Superior temporal gyrus (tissue), 1 donor: ENCODE results near the gene ADAMTS15.

Experiments used
- DNase-seq: peaks from one replicate; pipeline ENCODE4 v3.0.0-alpha.2; 2016; ENCODE audit errors: extremely low spot score

ADAMTS15 gene

GRCh38 chr11:130511765-130512164, 63.3 kb downstream of the ADAMTS15 start:
- DNase-seq, result no peak

- DNase-seq, result no peak
Observed at GRCh38 chr11:130512662-130513061, 64.2 kb downstream of the ADAMTS15 start.

- DNase-seq, result no peak
Observed at GRCh38 chr11:130513132-130513531, 64.7 kb downstream of the ADAMTS15 start.

DNA sequence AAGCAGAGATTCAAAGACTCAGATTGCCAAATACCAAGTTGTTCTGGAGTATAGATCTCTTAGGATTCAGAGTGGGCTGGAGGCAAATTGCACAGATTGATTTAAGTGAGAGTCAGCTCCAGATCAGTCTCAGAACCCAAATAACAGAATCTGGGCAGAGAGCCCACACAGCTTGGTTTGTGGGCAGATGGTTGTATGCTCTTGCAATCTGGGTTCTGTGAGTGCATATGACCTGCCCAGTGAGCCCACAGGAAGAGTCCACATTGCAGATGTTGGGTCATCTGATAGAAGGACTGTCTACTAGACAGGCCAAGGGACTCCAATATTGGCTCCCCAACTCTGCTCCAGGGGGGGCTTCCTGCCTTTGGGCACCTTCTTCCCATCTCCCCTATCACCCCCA, 65.9 kb downstream of the ADAMTS15 start:
- no peak for DNase-seq

GRCh38 chr11:130514851-130515250, 66.4 kb downstream of the ADAMTS15 start:
- no peak for DNase-seq

- no peak for DNase-seq
Observed at GRCh38 chr11:130515829-130516553, 67.5 kb downstream of the ADAMTS15 start.

DNA sequence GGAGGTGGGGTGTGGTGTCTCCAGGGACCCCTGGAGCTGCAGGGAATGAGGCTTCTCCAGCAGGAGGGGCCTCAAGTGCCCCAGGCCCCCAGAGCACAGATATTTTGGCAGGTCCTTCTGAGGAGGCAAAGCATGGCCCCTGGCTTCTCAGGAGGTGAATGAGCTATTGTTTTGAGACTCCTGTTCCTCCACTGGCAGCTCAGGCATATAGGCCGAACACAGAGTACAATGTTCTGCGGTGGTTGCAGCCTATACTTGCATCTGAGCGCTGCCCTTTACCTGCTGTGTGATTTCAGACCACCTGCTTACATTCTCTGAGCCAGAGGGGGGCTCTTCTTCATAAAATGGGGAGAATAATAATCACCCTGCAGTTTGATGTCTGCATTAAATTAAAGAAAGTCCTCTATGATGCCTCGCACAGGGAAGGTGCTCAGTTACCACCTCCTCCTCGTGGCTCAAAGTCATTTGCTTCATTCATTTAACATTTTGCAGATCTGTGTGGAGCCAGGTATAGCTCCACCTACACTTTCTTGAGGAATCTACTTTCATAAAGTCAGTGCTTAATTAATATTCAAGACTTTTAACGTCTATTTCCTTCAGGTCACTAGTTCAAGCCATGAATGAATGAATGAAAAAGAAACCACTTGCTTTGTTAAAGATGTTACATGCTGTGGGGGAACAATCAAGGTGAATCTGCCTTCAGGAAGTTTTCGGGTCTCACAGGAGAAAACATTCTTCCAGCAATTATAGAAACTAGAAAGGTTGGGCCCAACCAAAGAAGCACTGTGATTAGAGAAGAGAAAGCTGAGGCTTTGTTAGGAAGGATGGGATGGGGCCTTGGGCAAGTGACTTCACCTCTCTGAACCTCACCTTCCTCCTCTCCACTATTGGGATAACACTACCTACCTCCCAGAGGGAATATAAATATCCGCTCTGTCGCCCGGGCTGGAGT, 68.4 kb downstream of the ADAMTS15 start:
- no peak for DNase-seq

GRCh38 chr11:130518164-130518680, 69.8 kb downstream of the ADAMTS15 start:
- DNase-seq, result no peak

DNA sequence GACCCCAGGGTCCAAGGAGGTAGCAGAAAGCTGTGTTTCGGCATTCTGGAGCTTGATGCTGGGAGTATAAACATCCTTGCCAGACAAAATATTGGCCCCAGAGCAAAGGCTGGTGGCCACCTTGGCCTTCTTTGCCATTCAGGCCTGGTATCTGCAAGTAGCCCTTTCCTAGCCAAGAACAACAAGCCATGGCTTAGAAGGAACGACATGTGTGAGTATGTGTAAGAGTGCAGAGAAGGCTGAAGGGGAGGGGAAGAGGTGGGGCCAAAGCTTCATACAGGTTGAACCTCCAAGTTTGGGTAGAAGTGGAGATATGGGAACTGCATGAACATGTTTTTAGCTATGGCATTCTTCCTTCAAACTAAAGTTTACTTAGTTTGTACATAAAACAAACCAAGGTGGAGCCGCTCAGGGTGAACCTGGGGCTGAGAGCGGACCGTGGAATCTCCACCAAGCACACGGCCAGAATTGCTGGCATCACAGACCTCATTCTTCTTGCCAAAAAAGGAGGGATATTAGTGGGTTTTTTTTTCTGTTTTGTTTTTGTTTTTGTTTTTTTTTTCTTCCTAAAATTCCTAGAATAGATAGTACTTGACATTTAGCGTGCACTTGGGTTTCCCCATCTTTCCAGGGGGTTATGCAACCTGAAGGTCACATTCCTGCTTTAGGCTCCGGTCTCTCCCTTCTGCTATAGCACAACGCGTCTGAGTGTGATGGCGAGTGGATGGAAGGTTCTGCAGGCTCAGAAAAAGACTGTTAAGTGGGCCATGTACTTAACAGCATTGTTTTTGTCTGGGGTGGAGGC, 70.9 kb downstream of the ADAMTS15 start:
- DNase-seq, result no peak

GRCh38 chr11:130520271-130520671, 71.8 kb downstream of the ADAMTS15 start:
- no peak for DNase-seq

DNA sequence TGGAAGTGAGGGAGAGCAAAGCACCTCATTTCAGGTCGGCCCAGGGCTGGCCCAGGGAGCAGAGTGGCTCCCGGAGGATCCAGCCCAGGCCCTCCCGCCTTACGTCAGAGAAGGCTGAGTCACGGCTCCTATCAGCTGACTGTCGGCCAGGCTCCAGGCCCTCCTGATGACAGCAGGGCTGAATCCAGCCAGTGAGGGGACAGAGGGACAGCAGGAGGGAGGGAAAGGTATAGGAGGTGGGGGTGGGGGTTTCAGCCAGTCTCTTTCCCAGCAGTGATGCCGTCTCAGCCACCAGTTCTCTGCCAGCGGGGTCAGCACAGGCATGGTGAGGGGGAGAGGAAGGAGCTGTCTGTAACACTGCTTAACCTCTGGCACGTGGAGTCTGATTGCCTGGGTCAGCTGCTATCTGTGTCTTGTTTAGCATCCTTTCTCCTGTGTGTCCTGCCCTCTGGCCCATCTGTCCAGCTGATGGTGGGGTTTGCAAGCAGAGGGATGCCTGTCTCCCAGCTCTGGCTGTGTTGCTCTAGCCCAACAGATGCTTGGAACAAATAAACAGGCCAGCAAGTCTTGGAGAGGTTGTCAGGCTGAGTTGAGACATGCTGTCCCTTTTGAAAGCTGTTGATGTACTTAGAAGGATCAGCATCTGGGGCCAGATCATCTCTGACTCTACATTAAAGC, 74.0 kb downstream of the ADAMTS15 start:
- peak; percentile 59 for DNase-seq

- no peak for DNase-seq
Observed at GRCh38 chr11:130523166-130523565, 74.7 kb downstream of the ADAMTS15 start.

DNA sequence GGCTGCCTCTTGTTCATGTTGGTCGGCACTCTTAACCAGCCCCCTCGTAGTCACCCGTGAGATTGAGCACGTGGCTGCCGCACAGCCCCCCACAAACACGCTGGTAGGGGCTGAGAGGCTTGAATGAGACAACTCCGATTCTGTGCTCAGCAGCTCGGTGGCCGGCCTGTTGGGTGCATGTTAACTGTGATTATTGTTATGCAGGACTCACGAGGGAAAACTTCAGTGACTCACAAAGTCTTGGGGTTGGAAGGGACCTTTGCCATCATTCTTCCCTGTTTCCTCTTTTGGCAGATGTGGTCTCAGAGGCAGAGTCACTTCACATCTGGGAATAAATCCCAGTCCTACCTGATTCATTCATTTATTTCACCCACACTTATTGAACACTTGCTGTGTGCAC, 75.2 kb downstream of the ADAMTS15 start:
- DNase-seq, result no peak

GRCh38 chr11:130524132-130524790, 75.8 kb downstream of the ADAMTS15 start:
- DNase-seq, result no peak

GRCh38 chr11:130525307-130525706, 76.9 kb downstream of the ADAMTS15 start:
- DNase-seq, result no peak
